Measurements from ENCODE around the gene NAXD.

The NAXD gene

GRCh38 chr13:110620596-110620995, 5.3 kb downstream of the NAXD start:
- no peak for DNase-seq (ENCODE audit: low read depth)
- no peak for TF ChIP-seq CTCF (IDR thresholded peaks at IDR 0.05; ENCODE audit: control insufficient read depth, insufficient read depth, low read depth, low read length, missing control alignments)
- H3K4me3 ChIP-seq (ENCODE audit: control insufficient read depth, low read depth, low read length): no peak overlapping the region

DNA sequence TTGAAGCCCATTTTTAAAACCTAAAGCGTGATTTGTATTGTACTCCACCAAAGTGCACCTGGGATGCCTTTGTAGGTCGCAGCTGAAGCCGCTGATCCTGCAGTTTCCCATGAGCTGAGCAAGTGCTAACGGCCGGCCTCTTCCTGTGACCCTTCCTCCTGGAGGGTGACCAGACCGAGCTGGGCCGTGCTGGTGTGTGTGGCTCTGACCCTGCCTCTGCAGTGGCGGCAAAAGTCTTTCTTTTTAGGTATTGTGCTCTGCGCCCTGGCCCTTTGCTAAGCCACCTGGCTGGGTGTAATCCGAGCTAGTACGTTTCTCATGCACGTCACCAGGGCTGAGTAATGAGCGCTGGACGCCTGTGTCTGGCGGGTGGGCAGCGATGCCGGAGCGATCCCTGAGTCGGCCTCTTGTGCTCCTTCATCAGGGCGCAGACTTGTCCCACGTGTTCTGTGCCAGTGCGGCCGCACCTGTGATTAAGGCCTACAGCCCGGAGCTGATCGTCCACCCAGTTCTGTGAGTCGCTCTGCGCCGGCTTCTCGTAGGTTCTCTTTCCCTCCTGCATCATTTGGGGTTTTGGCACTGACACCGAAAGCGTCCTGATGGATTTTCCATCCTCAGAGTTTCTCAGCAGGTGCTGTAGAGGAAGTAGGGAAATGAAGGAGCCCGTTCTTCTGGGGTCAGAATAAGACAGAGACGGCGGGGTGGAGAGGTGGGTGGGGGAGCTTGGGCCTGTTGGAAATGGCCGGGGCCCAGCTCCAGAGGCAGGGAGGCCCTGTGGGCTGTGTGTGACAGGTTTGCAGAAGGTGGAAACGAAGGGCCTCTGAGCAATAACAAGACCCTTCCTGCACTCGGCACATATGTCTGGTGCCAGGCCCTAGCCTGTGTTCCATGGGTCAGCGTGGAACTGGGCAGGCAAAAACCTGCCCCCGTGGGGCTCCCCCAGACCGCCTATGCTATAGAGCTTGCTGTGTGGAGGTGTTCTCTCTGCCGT, 9.7 kb downstream of the NAXD start:
- TF ChIP-seq CTCF (IDR thresholded peaks at IDR 0.05; ENCODE audit: control insufficient read depth, insufficient read depth, low read depth, low read length, missing control alignments): no peak
- H3K4me3 ChIP-seq (ENCODE audit: control insufficient read depth, low read depth, low read length): no peak overlapping the region
- DNase-seq (ENCODE audit: low read depth): no peak

GRCh38 chr13:110625771-110626321, 10.5 kb downstream of the NAXD start:
- DNase-seq (ENCODE audit: low read depth): no peak
- TF ChIP-seq CTCF (IDR thresholded peaks at IDR 0.05; ENCODE audit: control insufficient read depth, insufficient read depth, low read depth, low read length, missing control alignments): no peak
- H3K4me3 ChIP-seq (ENCODE audit: control insufficient read depth, low read depth, low read length): no peak overlapping the region

- DNase-seq (ENCODE audit: low read depth): no peak
- no peak overlapping the region for H3K4me3 ChIP-seq (ENCODE audit: control insufficient read depth, low read depth, low read length)
- no peak for TF ChIP-seq CTCF (IDR thresholded peaks at IDR 0.05; ENCODE audit: control insufficient read depth, insufficient read depth, low read depth, low read length, missing control alignments)
Observed at GRCh38 chr13:110626521-110626920, 11.2 kb downstream of the NAXD start.

- no peak for TF ChIP-seq CTCF (IDR thresholded peaks at IDR 0.05; ENCODE audit: control insufficient read depth, insufficient read depth, low read depth, low read length, missing control alignments)
- no peak for DNase-seq (ENCODE audit: low read depth)
- no peak overlapping the region for H3K4me3 ChIP-seq (ENCODE audit: control insufficient read depth, low read depth, low read length)
Observed at GRCh38 chr13:110627351-110627750, 12.0 kb downstream of the NAXD start.

GRCh38 chr13:110627761-110628476, 12.6 kb downstream of the NAXD start:
- no peak for TF ChIP-seq CTCF (IDR thresholded peaks at IDR 0.05; ENCODE audit: control insufficient read depth, insufficient read depth, low read depth, low read length, missing control alignments)
- no peak for DNase-seq (ENCODE audit: low read depth)
- no peak overlapping the region for H3K4me3 ChIP-seq (ENCODE audit: control insufficient read depth, low read depth, low read length)
